K562 (cell line): ENCODE measurements around the gene PRELID3B. TPM values are rescaled to one million over a fixed set of nuclear protein-coding genes. Genes with fewer than 3 reads are reported as not detected.

Experiments
- ATF1 ChIP-seq, 2 experiments: fragments of 450-650 bp in 1 of 2; IDR thresholded peaks; 2 replicates each; pipeline ENCODE4 v1.6.1; 2016; ENCODE audit warnings: missing compliant biosample characterization in 1 of 2, missing genetic modification characterization in 1 of 2
- C11orf30 ChIP-seq: fragments of 450-650 bp; IDR thresholded peaks from 2 replicates; pipeline ENCODE4 v1.6.1; 2016; ENCODE audit warnings: low read depth, mild to moderate bottlenecking
- FOXJ2 ChIP-seq: fragments of 200-800 bp; sonication (Bioruptor generic); IDR thresholded peaks from 2 replicates; pipeline ENCODE4 v1.6.1; 2016; ENCODE audit warnings: missing genetic modification characterization, missing compliant biosample characterization
- FOXP1 ChIP-seq: sonication (generic); formaldehyde crosslinking; IDR thresholded peaks from 2 replicates; pipeline ENCODE4 v1.8.0; 2022; ENCODE audit warnings: mild to moderate bottlenecking, missing genetic modification reagents
- HDAC8 ChIP-seq: fragments of 450-650 bp; IDR thresholded peaks from 2 replicates; pipeline ENCODE4 v1.6.1; 2016; ENCODE audit warnings: mild to moderate bottlenecking, missing genetic modification characterization, moderate library complexity, missing compliant biosample characterization
- HNRNPL ChIP-seq: fragments of 200-400 bp; formaldehyde crosslinking; IDR thresholded peaks from 2 replicates; pipeline ENCODE4 v1.6.1; 2017; ENCODE audit warnings: low read depth, mild to moderate bottlenecking, low read length
- KAT8 ChIP-seq: fragments of 450-650 bp; IDR thresholded peaks from 2 replicates; pipeline ENCODE4 v1.6.1; 2016; ENCODE audit warnings: low read depth, mild to moderate bottlenecking
- KLF6 ChIP-seq: fragments of 250-450 bp; sonication (Bioruptor Pico); IDR thresholded peaks from 2 replicates; pipeline ENCODE4 v1.4.0; 2020; ENCODE audit warnings: mild to moderate bottlenecking, moderate library complexity, borderline replicate concordance
- MYC ChIP-seq, 2 experiments: fragments of 250-450 bp in 1 of 2; sonication (Bioruptor Pico) in 1 of 2; IDR thresholded peaks; 2 replicates each; pipeline versions ENCODE4 v1.5.1 to v1.6.1; 2012 to 2021; ENCODE audit warnings: low read depth in 2 of 2, borderline replicate concordance in 1 of 2, improper control_type of control experiment in 1 of 2, low read length in 1 of 2, mild to moderate bottlenecking in 1 of 2, moderate library complexity in 1 of 2
- NFXL1 ChIP-seq: fragments of 450-650 bp; formaldehyde crosslinking; IDR thresholded peaks from 2 replicates; pipeline ENCODE4 v1.4.0; 2021; ENCODE audit warnings: mild to moderate bottlenecking
- NR1H2 ChIP-seq: sonication (generic); formaldehyde crosslinking; IDR thresholded peaks from 2 replicates; pipeline ENCODE4 v1.4.0; 2020; ENCODE audit warnings: mild to moderate bottlenecking, missing genetic modification reagents
- PCBP1 ChIP-seq: fragments of 200-400 bp; formaldehyde crosslinking; IDR thresholded peaks from 2 replicates; pipeline ENCODE4 v1.6.1; 2018; ENCODE audit warnings: mild to moderate bottlenecking, low read depth, low read length; ENCODE audit not compliant: poor library complexity, severe bottlenecking
- POLR2G ChIP-seq: fragments of 200-400 bp; formaldehyde crosslinking; IDR thresholded peaks from 2 replicates; pipeline ENCODE4 v1.6.1; 2017; ENCODE audit warnings: low read depth, mild to moderate bottlenecking, antibody characterized with exemption, low read length, moderate library complexity
- PTRF ChIP-seq: fragments of 450-650 bp; IDR thresholded peaks from 2 replicates; pipeline ENCODE4 v1.6.1; 2016; ENCODE audit warnings: mild to moderate bottlenecking, missing genetic modification characterization, missing compliant biosample characterization
- RAD51 ChIP-seq: fragments of 450-650 bp; IDR thresholded peaks from 2 replicates; pipeline ENCODE4 v1.7.1; 2016; ENCODE audit warnings: low read depth, mild to moderate bottlenecking, borderline replicate concordance
- SP1 ChIP-seq: sonication (generic); formaldehyde crosslinking; IDR thresholded peaks from 2 replicates; pipeline ENCODE4 v1.8.1; 2022; ENCODE audit warnings: mild to moderate bottlenecking, missing genetic modification reagents
- TARDBP ChIP-seq: fragments of 450-650 bp; IDR thresholded peaks from 2 replicates; pipeline ENCODE4 v1.6.1; 2016
- ZFP30 ChIP-seq: fragments of 250-450 bp; sonication (Bioruptor Pico); IDR thresholded peaks from 2 replicates; pipeline ENCODE4 v1.8.0; 2022; ENCODE audit warnings: moderate library complexity, mild to moderate bottlenecking, inconsistent platforms, borderline replicate concordance
- ZNF175 ChIP-seq: fragments of 200-800 bp; sonication (Bioruptor generic); IDR thresholded peaks from 2 replicates; pipeline ENCODE4 v1.6.1; 2016; ENCODE audit warnings: low read depth, mild to moderate bottlenecking, missing genetic modification characterization, missing compliant biosample characterization
- ZNF41 ChIP-seq: fragments of 250-450 bp; sonication (Bioruptor Pico); conservative IDR thresholded peaks from 2 replicates; pipeline ENCODE4 v1.4.0; 2020; ENCODE audit warnings: mild to moderate bottlenecking
- ZNF583 ChIP-seq: fragments of 250-450 bp; sonication (Bioruptor Pico); IDR thresholded peaks from 2 replicates; pipeline ENCODE4 v1.4.0; 2020
- polyA plus RNA-seq, 8 experiments: library from polyadenylated mRNA; depleted of rRNA in 4 of 8; stranded (reverse) in 5 of 8; unstranded in 3 of 8; fragments of >200 nt; fragmentation: Nextera tagmentation in 2 of 8; fragmentation: Illumina TruSeq in 1 of 8; extraction: Ambion mirVana in 2 of 8; extraction: Trizol in 1 of 8; gene quantifications; 2 replicates each; pipeline versions ENCODE4 v1.2.1 to v1.2.3, GENCODE V29; 2011 to 2014; ENCODE audit warnings: inconsistent platforms in 1 of 8, missing spikeins in 1 of 8
- total RNA-seq, 7 experiments: library from RNA; depleted of rRNA in 6 of 7; stranded (reverse); fragments of >200 nt in 6 of 7; fragmentation: Illumina TruSeq in 2 of 7; extraction: Trizol in 2 of 7; gene quantifications; 2 replicates each; pipeline versions ENCODE4 v1.2.1 to v1.2.3, GENCODE V29; 2011 to 2021; ENCODE audit warnings: low replicate concordance in 1 of 7
- TF ChIP-seq, protein P1 (sequence below): fragments of 250-450 bp; sonication (Bioruptor Pico); IDR thresholded peaks from 2 replicates; pipeline ENCODE4 v1.8.0; 2021; ENCODE audit warnings: mild to moderate bottlenecking, moderate library complexity
- TF ChIP-seq, protein P2 (sequence below): fragments of 450-650 bp; conservative IDR thresholded peaks from 2 replicates; pipeline ENCODE4 v1.6.1; 2016; ENCODE audit warnings: missing genetic modification characterization, low read depth, mild to moderate bottlenecking, control low read depth, missing compliant biosample characterization

PRELID3B gene
- total and polyA plus RNA-seq, 9 of the 15 experiments (the other 6 are each of a cell fraction or from before 2014, with no cell fraction given), result 77.0 to 186 (median 101) TPM

DNA sequence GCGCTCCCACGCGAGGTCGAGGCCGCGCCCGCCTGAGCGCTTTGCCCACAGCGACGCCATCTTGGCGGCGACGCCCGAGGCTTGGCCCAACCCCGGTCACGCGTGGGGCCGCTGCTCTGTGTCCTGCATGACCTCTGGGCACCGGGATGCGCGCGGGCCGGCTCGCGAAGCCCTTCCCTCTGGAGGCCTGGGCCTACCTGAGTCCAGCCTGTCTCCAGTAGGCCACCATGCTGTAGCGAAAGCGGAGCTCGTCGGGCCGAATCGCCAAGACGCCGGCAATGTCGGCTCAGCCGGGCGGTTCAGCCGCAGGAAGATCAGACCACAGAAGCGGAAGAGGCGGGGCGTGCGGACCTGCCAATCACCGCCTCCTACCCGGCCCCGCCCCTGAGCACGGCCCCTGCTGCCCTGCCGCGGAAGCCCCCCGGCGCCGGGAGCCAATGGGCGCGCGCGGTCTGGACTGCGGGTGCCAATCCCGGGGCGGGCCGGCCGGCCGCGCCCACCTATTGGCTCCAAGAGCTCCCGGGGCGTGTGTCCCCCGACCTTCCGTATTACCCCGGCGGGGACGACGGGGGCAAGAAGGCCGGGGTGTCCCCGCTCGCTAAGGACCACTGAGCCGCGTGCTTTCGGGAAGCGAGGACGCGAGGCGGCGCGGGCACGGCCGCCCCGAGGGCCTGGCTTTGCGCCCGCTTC lies 10.4 kb downstream of the PRELID3B start, which contains the start of gene ATP5F1E (continued):
- TF ChIP-seq ZFP30 (CRISPR knock-in tag), result no peak
- TF ChIP-seq PTRF (tag), result peak; percentile 55; the same call in 1 of the 2 replicates
- TF ChIP-seq TARDBP, result peak; percentile 28; the same call in 1 of the 2 replicates
- peak; percentile 98 for TF ChIP-seq ZNF583
- TF ChIP-seq KLF6 (CRISPR knock-in tag), result peak; percentile 97
- 0 out of 2 replicates have a peak, but pooled peaks have one; percentile 39 for TF ChIP-seq NR1H2 (CRISPR knock-in tag)
- TF ChIP-seq POLR2G, result peak; percentile 98
- peak; percentile 33 for TF ChIP-seq PCBP1
- TF ChIP-seq NFXL1 (CRISPR knock-in tag), result peak; percentile 92
- TF ChIP-seq MYC (IDR thresholded peaks at IDR 0.05; ENCODE audit: low read depth, low read length), result peak; percentile 84
- peak; percentile 98 for TF ChIP-seq MYC (CRISPR knock-in tag; IDR thresholded peaks at IDR 0.05; ENCODE audit: borderline replicate concordance, low read depth)
- peak; percentile 98 for TF ChIP-seq ZNF175
- no peak for TF ChIP-seq RAD51
- TF ChIP-seq, protein P1, sequence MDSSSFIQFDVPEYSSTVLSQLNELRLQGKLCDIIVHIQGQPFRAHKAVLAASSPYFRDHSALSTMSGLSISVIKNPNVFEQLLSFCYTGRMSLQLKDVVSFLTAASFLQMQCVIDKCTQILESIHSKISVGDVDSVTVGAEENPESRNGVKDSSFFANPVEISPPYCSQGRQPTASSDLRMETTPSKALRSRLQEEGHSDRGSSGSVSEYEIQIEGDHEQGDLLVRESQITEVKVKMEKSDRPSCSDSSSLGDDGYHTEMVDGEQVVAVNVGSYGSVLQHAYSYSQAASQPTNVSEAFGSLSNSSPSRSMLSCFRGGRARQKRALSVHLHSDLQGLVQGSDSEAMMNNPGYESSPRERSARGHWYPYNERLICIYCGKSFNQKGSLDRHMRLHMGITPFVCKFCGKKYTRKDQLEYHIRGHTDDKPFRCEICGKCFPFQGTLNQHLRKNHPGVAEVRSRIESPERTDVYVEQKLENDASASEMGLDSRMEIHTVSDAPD (CRISPR knock-in tag), result peak; percentile 89
- peak; percentile 99 for TF ChIP-seq HDAC8 (tag)
- TF ChIP-seq ATF1 (CRISPR knock-in tag; IDR thresholded peaks at IDR 0.05), result no peak
- peak; percentile 85 for TF ChIP-seq ATF1 (tag; IDR thresholded peaks at IDR 0.05)
- TF ChIP-seq SP1 (CRISPR knock-in tag), result peak; percentile 69; the same call in 1 of the 2 replicates
- TF ChIP-seq HNRNPL, result peak; percentile 18; the same call in 1 of the 2 replicates
- TF ChIP-seq C11orf30, result peak; percentile 28
- no peak for TF ChIP-seq FOXJ2 (tag)
- peak; percentile 96 for TF ChIP-seq ZNF41 (CRISPR knock-in tag)
- no peak for TF ChIP-seq KAT8
- TF ChIP-seq, protein P2, sequence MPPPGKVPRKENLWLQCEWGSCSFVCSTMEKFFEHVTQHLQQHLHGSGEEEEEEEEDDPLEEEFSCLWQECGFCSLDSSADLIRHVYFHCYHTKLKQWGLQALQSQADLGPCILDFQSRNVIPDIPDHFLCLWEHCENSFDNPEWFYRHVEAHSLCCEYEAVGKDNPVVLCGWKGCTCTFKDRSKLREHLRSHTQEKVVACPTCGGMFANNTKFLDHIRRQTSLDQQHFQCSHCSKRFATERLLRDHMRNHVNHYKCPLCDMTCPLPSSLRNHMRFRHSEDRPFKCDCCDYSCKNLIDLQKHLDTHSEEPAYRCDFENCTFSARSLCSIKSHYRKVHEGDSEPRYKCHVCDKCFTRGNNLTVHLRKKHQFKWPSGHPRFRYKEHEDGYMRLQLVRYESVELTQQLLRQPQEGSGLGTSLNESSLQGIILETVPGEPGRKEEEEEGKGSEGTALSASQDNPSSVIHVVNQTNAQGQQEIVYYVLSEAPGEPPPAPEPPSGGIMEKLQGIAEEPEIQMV (tag), result 0 out of 2 replicates have a peak, but pooled peaks have one; percentile 44
- peak; percentile 78; the same call in 1 of the 2 replicates for TF ChIP-seq FOXP1 (CRISPR knock-in tag)
